Neutrophil (primary cell): ENCODE measurements around the gene RXRG.

Source experiments
- H3K27ac ChIP-seq: fragments of 200-600 bp; sonication (generic); 2 replicates; pipeline ENCODE4 v1.5.1; 2016; ENCODE audit warnings: mild to moderate bottlenecking, moderate library complexity
- H3K27me3 ChIP-seq: fragments of 200-600 bp; sonication (generic); 2 replicates; pipeline ENCODE4 v1.6.0; 2016; ENCODE audit warnings: mild to moderate bottlenecking
- H3K36me3 ChIP-seq: fragments of 200-600 bp; sonication (generic); 2 replicates; pipeline ENCODE4 v1.5.1; 2017
- H3K4me1 ChIP-seq, 2 experiments: fragments of 200-600 bp in 1 of 2; sonication (generic) in 1 of 2; 1 replicate in 1 of 2; 2 replicates in 1 of 2; pipeline versions ENCODE4 v1.5.1 to v1.6.1; 2013 to 2016; ENCODE audit warnings: low read depth in 1 of 2, low read length in 1 of 2, mild to moderate bottlenecking in 1 of 2, moderate library complexity in 1 of 2; ENCODE audit not compliant: control insufficient read depth in 1 of 2, insufficient read depth in 1 of 2
- H3K4me3 ChIP-seq, 2 experiments: fragments of 200-600 bp in 1 of 2; sonication (generic) in 1 of 2; 1 replicate in 1 of 2; 2 replicates in 1 of 2; pipeline ENCODE4 v1.5.1; 2013 to 2016; ENCODE audit warnings: low read depth in 1 of 2, low read length in 1 of 2, mild to moderate bottlenecking in 1 of 2, moderate library complexity in 1 of 2
- H3K9me3 ChIP-seq: fragments of 200-600 bp; sonication (generic); 2 replicates; pipeline ENCODE4 v1.5.1; 2016
- TF ChIP-seq, protein P1 (sequence below): fragments of 200-600 bp; sonication (generic); IDR thresholded peaks from 2 replicates; pipeline ENCODE4 v1.5.1; 2016; ENCODE audit warnings: antibody characterized with exemption

Gene RXRG

DNA sequence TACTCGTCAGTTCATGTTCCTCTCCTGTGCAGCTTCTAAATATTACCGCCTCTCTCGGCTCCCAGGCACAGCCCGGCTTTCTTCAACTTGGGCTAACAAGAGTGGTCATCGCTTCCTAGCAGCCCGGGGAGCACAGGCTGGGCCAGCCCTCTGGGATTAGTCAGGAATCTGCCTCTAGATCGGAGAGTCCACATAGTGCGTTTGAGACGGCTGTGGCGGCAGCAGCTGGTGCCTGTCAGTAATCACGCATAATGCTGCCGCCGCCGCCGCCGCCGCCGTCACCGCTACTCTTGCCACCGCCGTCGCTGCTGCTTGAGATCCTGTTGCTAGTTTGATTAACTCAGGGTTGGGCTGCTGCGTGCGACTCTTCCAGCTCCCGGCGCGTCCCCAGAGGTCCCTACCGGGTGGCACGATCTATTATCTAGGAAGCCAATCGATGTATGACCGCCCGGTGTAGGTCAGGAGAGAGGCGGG is at the start of gene RXRG:
TSS of gene RXRG (minus strand) at position 230 of the 474 bp plus-strand sequence. CDS start 233 bp downstream, outside the sequence.
- TF ChIP-seq, protein P1, sequence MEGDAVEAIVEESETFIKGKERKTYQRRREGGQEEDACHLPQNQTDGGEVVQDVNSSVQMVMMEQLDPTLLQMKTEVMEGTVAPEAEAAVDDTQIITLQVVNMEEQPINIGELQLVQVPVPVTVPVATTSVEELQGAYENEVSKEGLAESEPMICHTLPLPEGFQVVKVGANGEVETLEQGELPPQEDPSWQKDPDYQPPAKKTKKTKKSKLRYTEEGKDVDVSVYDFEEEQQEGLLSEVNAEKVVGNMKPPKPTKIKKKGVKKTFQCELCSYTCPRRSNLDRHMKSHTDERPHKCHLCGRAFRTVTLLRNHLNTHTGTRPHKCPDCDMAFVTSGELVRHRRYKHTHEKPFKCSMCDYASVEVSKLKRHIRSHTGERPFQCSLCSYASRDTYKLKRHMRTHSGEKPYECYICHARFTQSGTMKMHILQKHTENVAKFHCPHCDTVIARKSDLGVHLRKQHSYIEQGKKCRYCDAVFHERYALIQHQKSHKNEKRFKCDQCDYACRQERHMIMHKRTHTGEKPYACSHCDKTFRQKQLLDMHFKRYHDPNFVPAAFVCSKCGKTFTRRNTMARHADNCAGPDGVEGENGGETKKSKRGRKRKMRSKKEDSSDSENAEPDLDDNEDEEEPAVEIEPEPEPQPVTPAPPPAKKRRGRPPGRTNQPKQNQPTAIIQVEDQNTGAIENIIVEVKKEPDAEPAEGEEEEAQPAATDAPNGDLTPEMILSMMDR: no peak
- Histone ChIP-seq H3K4me3 (no peak within 1 kb of the TSS), H3K27ac (no peak within 1 kb of the TSS), H3K9me3 (no peaks in the 10 kb centered on the region), H3K4me1 (no peaks in the 10 kb centered on the region), H3K27me3 (peaks cover 95% of the 10 kb centered on the region), H3K36me3 (no peaks in the 10 kb centered on the region)

GRCh38 chr1:165492845-165493373 is 48.0 kb upstream of the RXRG start:
- H3K4me3 ChIP-seq: no peak overlapping the region
- H3K36me3 ChIP-seq: no peaks in the 10 kb centered on the region
- TF ChIP-seq, protein P1: no peak
- H3K4me1 ChIP-seq: no peaks in the 10 kb centered on the region
- H3K9me3 ChIP-seq: no peaks in the 10 kb centered on the region
- no peak overlapping the region for H3K27ac ChIP-seq
- peaks cover 3% of the 10 kb centered on the region for H3K27me3 ChIP-seq

DNA sequence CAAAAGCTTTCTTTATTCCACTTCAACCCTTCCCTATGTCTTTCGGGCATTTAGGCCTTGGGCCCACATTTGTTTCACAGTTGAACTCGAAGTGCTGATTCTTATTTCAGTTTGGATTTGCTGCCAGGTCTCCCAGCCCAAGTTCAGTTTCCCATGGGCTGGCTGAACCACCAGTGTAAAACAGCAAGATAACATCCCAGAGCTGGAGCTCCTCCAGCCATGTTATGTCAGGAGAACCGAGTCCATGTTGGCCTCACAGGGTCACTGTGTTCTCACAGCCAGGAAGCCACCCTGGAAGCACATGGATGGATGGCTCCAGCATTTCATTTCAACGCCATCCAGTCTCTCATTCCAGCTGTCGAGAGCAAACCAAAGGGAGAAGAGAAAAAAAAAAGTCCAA is 45.2 kb upstream of the RXRG start:
- Histone ChIP-seq H3K9me3 (no peaks in the 10 kb centered on the region), H3K36me3 (no peaks in the 10 kb centered on the region), H3K4me1 (no peaks in the 10 kb centered on the region), H3K27me3 (peaks cover 3% of the 10 kb centered on the region), H3K4me3 (no peak overlapping the region), H3K27ac (no peak overlapping the region)
- TF ChIP-seq, protein P1: no peak

- Histone ChIP-seq H3K9me3 (no peaks in the 10 kb centered on the region), H3K4me1 (no peaks in the 10 kb centered on the region), H3K27ac (no peak overlapping the region), H3K27me3 (peaks cover 3% of the 10 kb centered on the region), H3K4me3 (no peak overlapping the region), H3K36me3 (no peaks in the 10 kb centered on the region)
- TF ChIP-seq, protein P1: no peak
Observed at GRCh38 chr1:165487921-165488320, 43.0 kb upstream of the RXRG start.

GRCh38 chr1:165486663-165487062 is 41.7 kb upstream of the RXRG start:
- no peak overlapping the region for H3K27ac ChIP-seq
- H3K4me3 ChIP-seq: no peak overlapping the region
- no peaks in the 10 kb centered on the region for H3K4me1 ChIP-seq
- TF ChIP-seq, protein P1: no peak
- H3K9me3 ChIP-seq: no peaks in the 10 kb centered on the region
- H3K27me3 ChIP-seq: peaks cover 3% of the 10 kb centered on the region
- no peaks in the 10 kb centered on the region for H3K36me3 ChIP-seq
